ENCODE results near the gene APLP1.
"Not testable (repeated sequence)": the region's sequence is repeated elsewhere in the genome, so short reads cannot be mapped to it uniquely, and the experiment has no call there.

APLP1 gene

GRCh38 chr19:35907377-35907745, 39.0 kb downstream of the APLP1 start:
- no peaks in the 10 kb centered on the region for H3K4me1 ChIP-seq (ENCODE audit: control insufficient read depth, insufficient read depth, low read length, unreplicated experiment)
- H3K27ac ChIP-seq (ENCODE audit: low read depth, low read length): no peak overlapping the region
- H3K27me3 ChIP-seq (ENCODE audit: insufficient read depth, low read length): no peaks in the 10 kb centered on the region
- no peak overlapping the region for H3K4me3 ChIP-seq (ENCODE audit: low read depth, low read length)
- H2AFZ ChIP-seq (ENCODE audit: low read length, unreplicated experiment): no peak overlapping the region
- H3K79me2 ChIP-seq (ENCODE audit: control insufficient read depth, insufficient read depth, low read length, unreplicated experiment): no peaks in the 10 kb centered on the region
- H3K36me3 ChIP-seq (ENCODE audit: insufficient read depth, low read length): no peaks in the 10 kb centered on the region

- Histone ChIP-seq H3K36me3 (ENCODE audit: insufficient read depth, low read length) (no peaks in the 10 kb centered on the region), H3K4me3 (ENCODE audit: low read depth, low read length) (no peak within 1 kb of the TSS), H2AFZ (ENCODE audit: low read length, unreplicated experiment) (no peak within 1 kb of the TSS), H3K27me3 (ENCODE audit: insufficient read depth, low read length) (no peaks in the 10 kb centered on the region), H3K4me1 (ENCODE audit: control insufficient read depth, insufficient read depth, low read length, unreplicated experiment) (no peaks in the 10 kb centered on the region), H3K79me2 (ENCODE audit: control insufficient read depth, insufficient read depth, low read length, unreplicated experiment) (no peaks in the 10 kb centered on the region), H3K27ac (ENCODE audit: low read depth, low read length) (no peak within 1 kb of the TSS)
Measured at GRCh38 chr19:35908010-35908441, 39.7 kb downstream of the APLP1 start, which contains the start of gene TYROBP. Gene TYROBP, minus strand, starts transcription at chr19:35908295. Its CDS starts 67 bp downstream, at chr19:35908228.

- Histone ChIP-seq H3K36me3 (ENCODE audit: insufficient read depth, low read length) (no peaks in the 10 kb centered on the region), H3K27me3 (ENCODE audit: insufficient read depth, low read length) (no peaks in the 10 kb centered on the region), H3K79me2 (ENCODE audit: control insufficient read depth, insufficient read depth, low read length, unreplicated experiment) (no peaks in the 10 kb centered on the region), H3K4me3 (ENCODE audit: low read depth, low read length) (no peak overlapping the region), H3K27ac (ENCODE audit: low read depth, low read length) (no peak overlapping the region), H3K4me1 (ENCODE audit: control insufficient read depth, insufficient read depth, low read length, unreplicated experiment) (no peaks in the 10 kb centered on the region), H2AFZ (ENCODE audit: low read length, unreplicated experiment) (no peak overlapping the region)
Measured at GRCh38 chr19:35908973-35909683, 40.8 kb downstream of the APLP1 start.

- no peaks in the 10 kb centered on the region for H3K79me2 ChIP-seq (ENCODE audit: control insufficient read depth, insufficient read depth, low read length, unreplicated experiment)
- no peak overlapping the region for H3K27ac ChIP-seq (ENCODE audit: low read depth, low read length)
- no peaks in the 10 kb centered on the region for H3K36me3 ChIP-seq (ENCODE audit: insufficient read depth, low read length)
- H3K4me1 ChIP-seq (ENCODE audit: control insufficient read depth, insufficient read depth, low read length, unreplicated experiment): no peaks in the 10 kb centered on the region
- no peak overlapping the region for H3K4me3 ChIP-seq (ENCODE audit: low read depth, low read length)
- no peak overlapping the region for H2AFZ ChIP-seq (ENCODE audit: low read length, unreplicated experiment)
- no peaks in the 10 kb centered on the region for H3K27me3 ChIP-seq (ENCODE audit: insufficient read depth, low read length)
Measured at GRCh38 chr19:35909684-35910035, 41.3 kb downstream of the APLP1 start.

GRCh38 chr19:35910355-35910754, 42.0 kb downstream of the APLP1 start:
- not testable (repeated sequence) for H3K4me1 ChIP-seq (ENCODE audit: control insufficient read depth, insufficient read depth, low read length, unreplicated experiment); H3K36me3 ChIP-seq (ENCODE audit: insufficient read depth, low read length); H3K27ac ChIP-seq (ENCODE audit: low read depth, low read length); H3K79me2 ChIP-seq (ENCODE audit: control insufficient read depth, insufficient read depth, low read length, unreplicated experiment); H3K27me3 ChIP-seq (ENCODE audit: insufficient read depth, low read length); H3K4me3 ChIP-seq (ENCODE audit: low read depth, low read length); H2AFZ ChIP-seq (ENCODE audit: low read length, unreplicated experiment)

- H2AFZ ChIP-seq (ENCODE audit: low read length, unreplicated experiment): no peak overlapping the region
- no peaks in the 10 kb centered on the region for H3K79me2 ChIP-seq (ENCODE audit: control insufficient read depth, insufficient read depth, low read length, unreplicated experiment)
- no peak overlapping the region for H3K4me3 ChIP-seq (ENCODE audit: low read depth, low read length)
- H3K27ac ChIP-seq (ENCODE audit: low read depth, low read length): no peak overlapping the region
- no peaks in the 10 kb centered on the region for H3K4me1 ChIP-seq (ENCODE audit: control insufficient read depth, insufficient read depth, low read length, unreplicated experiment)
- H3K36me3 ChIP-seq (ENCODE audit: insufficient read depth, low read length): no peaks in the 10 kb centered on the region
- no peaks in the 10 kb centered on the region for H3K27me3 ChIP-seq (ENCODE audit: insufficient read depth, low read length)
Measured at GRCh38 chr19:35911173-35911572, 42.8 kb downstream of the APLP1 start.

- Histone ChIP-seq H3K27me3 (ENCODE audit: insufficient read depth, low read length) (no peaks in the 10 kb centered on the region), H3K4me1 (ENCODE audit: control insufficient read depth, insufficient read depth, low read length, unreplicated experiment) (no peaks in the 10 kb centered on the region), H3K27ac (ENCODE audit: low read depth, low read length) (no peak overlapping the region), H3K36me3 (ENCODE audit: insufficient read depth, low read length) (no peaks in the 10 kb centered on the region), H3K79me2 (ENCODE audit: control insufficient read depth, insufficient read depth, low read length, unreplicated experiment) (no peaks in the 10 kb centered on the region), H2AFZ (ENCODE audit: low read length, unreplicated experiment) (no peak overlapping the region), H3K4me3 (ENCODE audit: low read depth, low read length) (no peak overlapping the region)
Measured at GRCh38 chr19:35911790-35912189, 43.4 kb downstream of the APLP1 start.

GRCh38 chr19:35913589-35913988, 45.2 kb downstream of the APLP1 start:
- Histone ChIP-seq H2AFZ (ENCODE audit: low read length, unreplicated experiment) (no peak overlapping the region), H3K4me1 (ENCODE audit: control insufficient read depth, insufficient read depth, low read length, unreplicated experiment) (no peaks in the 10 kb centered on the region), H3K27ac (ENCODE audit: low read depth, low read length) (no peak overlapping the region), H3K4me3 (ENCODE audit: low read depth, low read length) (no peak overlapping the region), H3K36me3 (ENCODE audit: insufficient read depth, low read length) (no peaks in the 10 kb centered on the region), H3K79me2 (ENCODE audit: control insufficient read depth, insufficient read depth, low read length, unreplicated experiment) (no peaks in the 10 kb centered on the region), H3K27me3 (ENCODE audit: insufficient read depth, low read length) (no peaks in the 10 kb centered on the region)

GRCh38 chr19:35915443-35915842, 47.1 kb downstream of the APLP1 start:
- Histone ChIP-seq H3K79me2 (ENCODE audit: control insufficient read depth, insufficient read depth, low read length, unreplicated experiment) (no peaks in the 10 kb centered on the region), H3K36me3 (ENCODE audit: insufficient read depth, low read length) (no peaks in the 10 kb centered on the region), H3K4me1 (ENCODE audit: control insufficient read depth, insufficient read depth, low read length, unreplicated experiment) (no peaks in the 10 kb centered on the region), H3K4me3 (ENCODE audit: low read depth, low read length) (no peak overlapping the region), H3K27ac (ENCODE audit: low read depth, low read length) (no peak overlapping the region), H2AFZ (ENCODE audit: low read length, unreplicated experiment) (no peak overlapping the region), H3K27me3 (ENCODE audit: insufficient read depth, low read length) (no peaks in the 10 kb centered on the region)

GRCh38 chr19:35919306-35919705, 50.9 kb downstream of the APLP1 start:
- no peaks in the 10 kb centered on the region for H3K36me3 ChIP-seq (ENCODE audit: insufficient read depth, low read length)
- H3K4me1 ChIP-seq (ENCODE audit: control insufficient read depth, insufficient read depth, low read length, unreplicated experiment): no peaks in the 10 kb centered on the region
- H3K4me3 ChIP-seq (ENCODE audit: low read depth, low read length): no peak overlapping the region
- peaks cover 7% of the 10 kb centered on the region for H3K27me3 ChIP-seq (ENCODE audit: insufficient read depth, low read length)
- no peaks in the 10 kb centered on the region for H3K79me2 ChIP-seq (ENCODE audit: control insufficient read depth, insufficient read depth, low read length, unreplicated experiment)
- no peak overlapping the region for H2AFZ ChIP-seq (ENCODE audit: low read length, unreplicated experiment)
- no peak overlapping the region for H3K27ac ChIP-seq (ENCODE audit: low read depth, low read length)

GRCh38 chr19:35921012-35921411, 52.6 kb downstream of the APLP1 start:
- H3K27ac ChIP-seq (ENCODE audit: low read depth, low read length): no peak overlapping the region
- H3K27me3 ChIP-seq (ENCODE audit: insufficient read depth, low read length): peaks cover 19% of the 10 kb centered on the region
- H2AFZ ChIP-seq (ENCODE audit: low read length, unreplicated experiment): no peak overlapping the region
- no peaks in the 10 kb centered on the region for H3K4me1 ChIP-seq (ENCODE audit: control insufficient read depth, insufficient read depth, low read length, unreplicated experiment)
- H3K79me2 ChIP-seq (ENCODE audit: control insufficient read depth, insufficient read depth, low read length, unreplicated experiment): no peaks in the 10 kb centered on the region
- no peak overlapping the region for H3K4me3 ChIP-seq (ENCODE audit: low read depth, low read length)
- H3K36me3 ChIP-seq (ENCODE audit: insufficient read depth, low read length): no peaks in the 10 kb centered on the region

Data from ACC112 (cell line).